Tibial nerve (tissue), 4 donors: ENCODE measurements around the gene PMAIP1. TPM values are rescaled to one million over a fixed set of nuclear protein-coding genes. Genes with fewer than 3 reads are reported as not detected.

Experiments used
- DNase-seq, 2 donors: peaks; one replicate each; pipeline ENCODE4 v3.0.0-alpha.2; 2019; ENCODE audit warnings: low spot score in 2 of 2
- H3K27ac ChIP-seq, 4 donors: fragments of 200-600 bp; sonication (generic) in 3 of 4; one replicate each; pipeline ENCODE4 v1.5.1; 2017 to 2019; ENCODE audit warnings: mild to moderate bottlenecking in 1 of 4
- H3K27me3 ChIP-seq, 2 donors: fragments of 200-600 bp; sonication (generic) in 1 of 2; one replicate each; pipeline versions ENCODE4 v1.5.1 to v1.6.0; 2017 to 2019
- H3K36me3 ChIP-seq, 3 donors: fragments of 200-600 bp; sonication (generic); one replicate each; pipeline ENCODE4 v1.5.1; 2018 to 2019
- H3K4me1 ChIP-seq, 4 donors: fragments of 200-600 bp; sonication (generic) in 3 of 4; one replicate each; pipeline ENCODE4 v1.5.1; 2017 to 2019
- H3K4me3 ChIP-seq, 4 donors: fragments of 200-600 bp; sonication (generic) in 3 of 4; one replicate each; pipeline ENCODE4 v1.5.1; 2017 to 2019; ENCODE audit warnings: mild to moderate bottlenecking in 1 of 4, moderate library complexity in 1 of 4
- H3K9me3 ChIP-seq, 4 donors: fragments of 200-600 bp; sonication (generic) in 3 of 4; one replicate each; pipeline ENCODE4 v1.5.1; 2017 to 2019
- CTCF ChIP-seq, 5 experiments: fragments of 200-600 bp in 3 of 5; fragments of 450-650 bp in 2 of 5; sonication (generic) in 3 of 5; IDR thresholded peaks; one replicate each; pipeline ENCODE4 v1.5.1; 2016 to 2019; ENCODE audit warnings: antibody characterized with exemption in 5 of 5, mild to moderate bottlenecking in 3 of 5, moderate library complexity in 2 of 5
- EP300 ChIP-seq, 2 donors: sonication (generic); formaldehyde crosslinking; IDR thresholded peaks; one replicate each; pipeline ENCODE4 v1.6.1; 2017; ENCODE audit warnings: antibody characterized with exemption in 2 of 2, mild to moderate bottlenecking in 1 of 2
- POLR2A ChIP-seq, 2 donors: fragments of 450-650 bp; IDR thresholded peaks; one replicate each; pipeline ENCODE4 v1.6.1; 2017; ENCODE audit warnings: antibody characterized with exemption in 2 of 2, mild to moderate bottlenecking in 2 of 2, moderate library complexity in 2 of 2
- WGBS, 2 donors: methylation state at CpG; one replicate each; pipeline ENCODE4 v1.1.5; 2018; 5-methylcytosine and 5-hydroxymethylcytosine counted together
- total RNA-seq, 4 donors: library from RNA; depleted of rRNA; stranded (reverse); fragments of >200 nt; gene quantifications; one replicate each; pipeline ENCODE4 v1.1.0, GENCODE V29; 2016

Gene PMAIP1
- total RNA-seq, 4 donors from 2014 or later = 0.22 to 0.98 TPM; not detected in 2

GRCh38 chr18:59904011-59904601, 4.3 kb downstream of the PMAIP1 start:
- Histone ChIP-seq H3K27me3 (peaks cover 0 to 12% of the 10 kb centered on the region in 2 donors), H3K27ac (no peak overlapping the region), H3K9me3 (no peaks in the 10 kb centered on the region), H3K36me3 (no peaks in the 10 kb centered on the region), H3K4me3 (no peak overlapping the region), H3K4me1 (peaks cover 0 to 16% (median 4%) of the 10 kb centered on the region in 4 donors)
- WGBS, 2 donors = 82 to 86% methylated on average over 1 of the region's 1 CpG
- no peak for DNase-seq
- TF ChIP-seq POLR2A (IDR thresholded peaks at IDR 0.05) (no peak), EP300 (IDR thresholded peaks at IDR 0.05) (no peak), CTCF (IDR thresholded peaks at IDR 0.05) (no peak)

- peaks cover 0 to 7% of the 10 kb centered on the region in 2 donors for H3K27me3 ChIP-seq
- H3K4me1 ChIP-seq = peaks cover 0 to 4% (median 2%) of the 10 kb centered on the region in 4 donors
- WGBS, 2 donors = 70 to 76% methylated on average over 4 of the region's 4 CpGs
- no peak overlapping the region for H3K27ac ChIP-seq
- DNase-seq = no peak
- H3K36me3 ChIP-seq = no peaks in the 10 kb centered on the region
- no peak overlapping the region for H3K4me3 ChIP-seq
- TF ChIP-seq EP300 (IDR thresholded peaks at IDR 0.05) (no peak), POLR2A (IDR thresholded peaks at IDR 0.05) (no peak), CTCF (IDR thresholded peaks at IDR 0.05) (no peak)
- H3K9me3 ChIP-seq = no peaks in the 10 kb centered on the region
Measured at GRCh38 chr18:59905686-59906091, 5.9 kb downstream of the PMAIP1 start.

GRCh38 chr18:59906203-59906602, 6.4 kb downstream of the PMAIP1 start:
- Histone ChIP-seq H3K4me1 (peaks cover 0 to 3% (median 0%) of the 10 kb centered on the region in 4 donors), H3K4me3 (no peak overlapping the region), H3K36me3 (no peaks in the 10 kb centered on the region), H3K27ac (no peak overlapping the region), H3K9me3 (no peaks in the 10 kb centered on the region), H3K27me3 (peaks cover 0 to 2% of the 10 kb centered on the region in 2 donors)
- 86 to 87% methylated on average over 3 of the region's 3 CpGs for WGBS, 2 donors
- TF ChIP-seq POLR2A (IDR thresholded peaks at IDR 0.05) (no peak), EP300 (IDR thresholded peaks at IDR 0.05) (no peak)
- no peak for DNase-seq

- no peak for DNase-seq
- Histone ChIP-seq H3K4me3 (no peak overlapping the region), H3K36me3 (no peaks in the 10 kb centered on the region), H3K9me3 (no peaks in the 10 kb centered on the region), H3K27ac (no peak overlapping the region), H3K4me1 (peaks cover 0 to 3% (median 0%) of the 10 kb centered on the region in 4 donors), H3K27me3 (no peaks in the 10 kb centered on the region)
- WGBS, 2 donors = 43 to 48% methylated on average over 5 of the region's 5 CpGs
- TF ChIP-seq CTCF (IDR thresholded peaks at IDR 0.05) = no peak
- no peak for TF ChIP-seq POLR2A (IDR thresholded peaks at IDR 0.05)
Measured at GRCh38 chr18:59907172-59907571, 7.4 kb downstream of the PMAIP1 start.

- peaks cover 0 to 3% (median 0%) of the 10 kb centered on the region in 4 donors for H3K4me1 ChIP-seq
- H3K4me3 ChIP-seq = no peak overlapping the region
- TF ChIP-seq CTCF (IDR thresholded peaks at IDR 0.05) (no peak), POLR2A (IDR thresholded peaks at IDR 0.05) (no peak), EP300 (IDR thresholded peaks at IDR 0.05) (no peak)
- no peaks in the 10 kb centered on the region for H3K36me3 ChIP-seq
- H3K9me3 ChIP-seq = no peaks in the 10 kb centered on the region
- DNase-seq = no peak
- H3K27ac ChIP-seq = no peak overlapping the region
- H3K27me3 ChIP-seq = no peaks in the 10 kb centered on the region
- 85 to 86% methylated on average over 4 of the region's 4 CpGs for WGBS, 2 donors
Measured at GRCh38 chr18:59907660-59908059, 7.9 kb downstream of the PMAIP1 start.
